Measurements from ENCODE around the gene ZCCHC3.

Gene ZCCHC3

GRCh38 chr20:297925-298775, 780 bp downstream of the ZCCHC3 start:
- H3K4me3 Mint-ChIP-seq, result peak overlapping the region; percentile 100
- peaks cover 39% of the 10 kb centered on the region for H3K4me1 Mint-ChIP-seq (ENCODE audit: low read depth)
- peak overlapping the region; percentile 99 for H3K27ac Mint-ChIP-seq
- H3K27me3 Mint-ChIP-seq (ENCODE audit: low read depth), result no peaks in the 10 kb centered on the region
- peaks cover 27% of the 10 kb centered on the region for H3K36me3 Mint-ChIP-seq (ENCODE audit: low read depth)
- no peaks in the 10 kb centered on the region for H3K9me3 Mint-ChIP-seq

GRCh38 chr20:298776-299391, 1.5 kb downstream of the ZCCHC3 start:
- Mint-ChIP-seq H3K27me3 (ENCODE audit: low read depth) (no peaks in the 10 kb centered on the region), H3K36me3 (ENCODE audit: low read depth) (peaks cover 28% of the 10 kb centered on the region), H3K4me1 (ENCODE audit: low read depth) (peaks cover 40% of the 10 kb centered on the region), H3K27ac (peak overlapping the region; percentile 99), H3K9me3 (no peaks in the 10 kb centered on the region), H3K4me3 (peak overlapping the region; percentile 100)

DNA sequence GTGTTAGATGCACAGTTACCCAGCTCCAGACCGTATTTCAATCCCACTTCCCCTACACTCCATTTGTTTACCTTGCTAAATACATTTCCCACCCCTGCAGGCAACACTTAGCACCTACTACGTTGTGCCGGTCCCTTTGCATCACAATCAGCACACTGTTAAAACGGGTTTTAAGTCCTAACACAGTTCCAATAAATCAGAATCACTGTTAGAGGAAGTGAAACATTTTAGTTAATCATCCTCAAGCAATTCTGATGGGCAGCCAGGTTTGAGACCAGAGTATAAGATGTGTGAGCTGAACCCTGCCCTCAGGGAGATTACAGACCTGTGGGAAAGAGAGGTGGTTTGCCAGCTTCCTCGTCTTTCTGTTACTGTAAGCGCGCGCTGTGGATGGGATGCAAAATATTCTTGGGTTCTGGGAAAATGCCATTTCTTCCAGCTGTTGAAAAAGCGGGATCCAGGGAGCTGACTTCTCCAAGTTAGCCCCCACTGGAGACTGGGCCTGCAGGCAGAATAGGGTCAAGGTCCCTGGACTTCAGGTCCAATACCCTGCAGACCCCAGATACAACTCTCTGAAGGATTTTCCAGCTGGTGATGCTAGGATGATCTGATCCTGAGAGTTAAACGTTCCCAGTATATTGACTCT, 3.1 kb downstream of the ZCCHC3 start:
- no peak overlapping the region for H3K27ac Mint-ChIP-seq
- H3K4me3 Mint-ChIP-seq, result peak overlapping the region; percentile 72
- H3K27me3 Mint-ChIP-seq (ENCODE audit: low read depth), result no peaks in the 10 kb centered on the region
- H3K36me3 Mint-ChIP-seq (ENCODE audit: low read depth), result peaks cover 28% of the 10 kb centered on the region
- H3K4me1 Mint-ChIP-seq (ENCODE audit: low read depth), result peaks cover 40% of the 10 kb centered on the region
- H3K9me3 Mint-ChIP-seq, result no peaks in the 10 kb centered on the region

DNA sequence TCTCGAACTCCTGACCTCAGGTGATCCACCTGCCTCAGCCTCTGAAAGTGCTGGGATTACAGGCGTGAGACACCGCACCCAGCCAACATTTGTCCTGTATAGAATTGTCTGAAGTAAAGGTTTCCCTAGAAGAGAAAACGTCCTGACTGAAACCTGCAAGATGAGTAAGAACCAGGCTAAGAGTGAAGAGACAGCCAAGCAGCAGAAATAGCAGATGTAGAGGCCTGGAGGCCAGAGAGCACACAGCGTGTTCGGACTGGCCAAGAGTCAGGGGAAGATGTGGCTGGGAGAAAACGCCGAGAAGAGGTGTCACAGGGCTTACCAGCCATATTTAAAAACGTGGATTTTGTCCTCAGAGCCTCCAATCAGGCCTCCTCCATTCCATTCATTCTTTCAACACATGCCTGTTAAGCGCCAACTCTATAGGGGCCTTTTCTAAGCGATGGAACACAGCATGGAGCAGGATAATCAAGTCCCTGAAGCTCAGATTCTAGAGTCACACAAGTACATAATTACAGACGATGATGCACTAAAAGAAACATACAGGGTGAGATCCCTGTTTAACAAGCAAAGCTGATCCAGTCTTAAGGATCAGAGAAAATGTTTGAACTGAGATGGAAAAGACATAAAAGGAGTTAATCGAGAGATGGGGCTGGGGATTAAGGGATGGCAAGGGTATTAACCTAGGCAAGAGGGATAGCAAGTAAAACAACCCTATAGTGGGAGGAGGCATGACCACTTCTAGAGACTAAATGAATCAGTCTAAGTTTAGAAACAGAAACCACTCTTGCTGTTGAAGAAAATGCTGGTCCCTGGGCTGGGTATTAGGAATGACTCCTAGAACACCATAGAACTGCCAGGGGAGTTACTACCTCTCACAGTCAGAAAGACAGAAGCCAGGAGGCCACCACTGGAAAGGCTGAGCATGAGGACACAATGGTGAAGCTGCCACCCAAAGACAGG, 4.8 kb downstream of the ZCCHC3 start:
- Mint-ChIP-seq H3K27me3 (ENCODE audit: low read depth) (no peaks in the 10 kb centered on the region), H3K4me3 (no peak overlapping the region), H3K27ac (no peak overlapping the region), H3K9me3 (no peaks in the 10 kb centered on the region), H3K36me3 (ENCODE audit: low read depth) (peaks cover 28% of the 10 kb centered on the region), H3K4me1 (ENCODE audit: low read depth) (peaks cover 32% of the 10 kb centered on the region)

- no peaks in the 10 kb centered on the region for H3K27me3 Mint-ChIP-seq (ENCODE audit: low read depth)
- no peaks in the 10 kb centered on the region for H3K9me3 Mint-ChIP-seq
- no peak overlapping the region for H3K27ac Mint-ChIP-seq
- no peak overlapping the region for H3K4me3 Mint-ChIP-seq
- H3K36me3 Mint-ChIP-seq (ENCODE audit: low read depth), result peaks cover 7% of the 10 kb centered on the region
- H3K4me1 Mint-ChIP-seq (ENCODE audit: low read depth), result peaks cover 25% of the 10 kb centered on the region
Observed at GRCh38 chr20:305745-306144, 8.4 kb downstream of the ZCCHC3 start.

- no peak overlapping the region for H3K27ac Mint-ChIP-seq
Observed at GRCh38 chr20:308427-309038, 11.2 kb downstream of the ZCCHC3 start.

DNA sequence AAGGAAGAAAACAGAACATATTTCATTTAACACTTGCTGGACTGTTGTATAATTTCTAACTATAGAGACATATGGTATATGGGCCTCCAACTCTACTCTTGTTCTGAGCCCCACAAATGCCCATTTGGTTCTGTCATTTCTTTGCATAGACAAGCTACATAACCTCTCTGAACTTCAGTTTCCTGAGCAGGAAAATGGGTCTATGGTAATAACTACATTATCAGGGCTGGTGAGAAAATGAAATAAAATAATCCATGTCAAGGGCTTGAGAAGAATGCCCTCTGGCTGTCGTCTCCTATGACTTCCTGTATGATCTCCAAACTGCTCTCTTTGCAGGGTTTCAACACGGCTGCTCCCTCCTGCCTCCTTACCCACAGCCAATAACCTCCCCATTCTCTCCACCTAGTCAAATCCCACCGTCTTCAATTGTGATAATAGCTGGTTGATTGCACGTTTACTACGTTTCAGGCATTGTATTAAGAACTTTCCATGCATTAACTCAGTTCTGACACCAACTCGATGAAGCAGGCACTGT, 12.0 kb downstream of the ZCCHC3 start:
- no peaks in the 10 kb centered on the region for H3K27me3 Mint-ChIP-seq (ENCODE audit: low read depth)
- no peaks in the 10 kb centered on the region for H3K9me3 Mint-ChIP-seq
- peak overlapping the region; percentile 27 for H3K4me3 Mint-ChIP-seq
- peaks cover 14% of the 10 kb centered on the region for H3K4me1 Mint-ChIP-seq (ENCODE audit: low read depth)
- peak overlapping the region; percentile 32 for H3K27ac Mint-ChIP-seq
- H3K36me3 Mint-ChIP-seq (ENCODE audit: low read depth), result no peaks in the 10 kb centered on the region

More at GRCh38 chr20:308427-309038, 11.2 kb downstream of the ZCCHC3 start:
- Mint-ChIP-seq H3K4me3 (no peak overlapping the region), H3K9me3 (no peaks in the 10 kb centered on the region), H3K27me3 (ENCODE audit: low read depth) (no peaks in the 10 kb centered on the region), H3K4me1 (ENCODE audit: low read depth) (peaks cover 14% of the 10 kb centered on the region), H3K36me3 (ENCODE audit: low read depth) (no peaks in the 10 kb centered on the region)

DNA sequence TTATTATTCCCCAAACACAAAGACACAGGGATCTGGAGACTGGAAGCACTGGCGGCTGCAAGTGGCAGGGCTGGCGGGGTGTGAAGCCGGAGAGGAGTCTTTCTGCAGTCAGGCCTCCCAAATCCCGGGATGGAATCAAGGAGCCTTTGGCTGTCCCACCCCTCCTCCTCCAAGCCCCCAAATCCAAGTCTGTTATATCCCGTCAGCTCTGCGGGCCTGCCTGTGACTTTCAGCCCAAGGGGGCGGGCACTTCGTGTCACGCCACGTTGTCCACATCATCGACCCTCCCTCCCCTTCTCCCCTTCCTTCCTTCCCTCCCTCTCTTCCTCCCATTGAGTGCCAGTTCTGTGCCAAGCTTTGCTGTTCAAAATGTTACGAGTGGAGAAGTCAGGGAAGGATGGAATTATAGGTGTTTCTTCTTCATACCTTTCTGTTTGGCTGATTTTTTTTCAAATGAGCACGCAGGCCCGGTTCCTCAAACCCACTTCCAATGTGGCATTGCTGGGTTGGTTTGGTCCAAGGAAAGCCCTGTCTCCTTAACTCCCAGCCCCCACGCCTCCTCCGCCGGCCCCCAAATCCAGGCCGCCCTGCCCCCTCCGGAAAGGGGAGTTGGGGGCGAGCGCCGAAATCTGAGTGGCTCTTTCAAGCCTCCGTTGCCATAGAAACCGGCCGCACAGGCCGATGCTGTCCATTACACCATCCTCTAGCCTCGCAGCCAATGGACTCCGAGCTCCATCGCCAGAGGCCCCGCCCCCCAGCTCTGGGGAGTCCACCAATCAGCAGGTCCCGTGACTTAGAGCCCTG, 12.7 kb downstream of the ZCCHC3 start:
- H3K27ac Mint-ChIP-seq, result peak overlapping the region; percentile 84

DNA sequence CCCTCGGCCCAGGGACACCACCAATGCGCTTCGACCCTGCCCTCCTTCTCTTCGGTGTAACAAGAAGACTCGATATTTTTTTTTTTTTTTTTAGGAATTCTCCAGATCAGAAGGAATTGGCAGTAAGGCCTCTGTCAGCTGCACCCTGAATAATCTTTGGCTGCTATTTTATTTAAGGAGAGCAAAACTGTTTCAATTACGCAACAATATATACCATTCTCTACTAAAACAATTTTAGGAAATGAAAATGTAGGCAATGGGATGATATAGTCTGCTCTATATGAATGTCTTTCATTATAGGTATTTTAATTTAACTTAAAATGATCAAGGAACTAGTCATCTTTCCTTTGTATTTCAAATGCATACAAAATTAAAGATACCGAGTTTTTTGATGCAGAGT, 13.3 kb downstream of the ZCCHC3 start:
- peak overlapping the region; percentile 77 for H3K4me3 Mint-ChIP-seq
- H3K36me3 Mint-ChIP-seq (ENCODE audit: low read depth), result no peaks in the 10 kb centered on the region
- H3K27ac Mint-ChIP-seq, result peak overlapping the region; percentile 84
- no peaks in the 10 kb centered on the region for H3K27me3 Mint-ChIP-seq (ENCODE audit: low read depth)
- H3K4me1 Mint-ChIP-seq (ENCODE audit: low read depth), result peaks cover 14% of the 10 kb centered on the region
- no peaks in the 10 kb centered on the region for H3K9me3 Mint-ChIP-seq

More for the DNA sequence above, 12.7 kb downstream of the ZCCHC3 start:
- H3K4me3 Mint-ChIP-seq, result peak overlapping the region; percentile 77
- no peaks in the 10 kb centered on the region for H3K9me3 Mint-ChIP-seq
- H3K27me3 Mint-ChIP-seq (ENCODE audit: low read depth), result no peaks in the 10 kb centered on the region
- peaks cover 14% of the 10 kb centered on the region for H3K4me1 Mint-ChIP-seq (ENCODE audit: low read depth)
- H3K36me3 Mint-ChIP-seq (ENCODE audit: low read depth), result no peaks in the 10 kb centered on the region

DNA sequence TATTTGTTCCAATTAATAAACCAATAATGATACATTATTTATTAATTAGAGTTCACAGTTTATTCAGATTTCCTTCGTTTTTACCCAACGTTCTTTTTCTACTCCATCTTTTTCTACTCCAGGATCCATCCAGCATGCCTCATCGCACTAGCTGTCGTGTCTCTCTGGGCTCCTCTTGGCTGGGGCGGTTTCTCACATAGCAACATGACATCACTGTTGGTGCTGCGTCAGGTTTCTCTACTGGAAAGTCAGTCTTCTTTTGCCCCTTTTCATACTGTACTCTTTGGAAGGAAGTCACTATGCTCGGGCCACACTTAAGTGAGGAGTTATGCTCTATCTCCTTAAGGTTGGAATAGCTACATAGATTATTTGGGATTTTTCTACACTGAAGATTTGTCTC, 14.2 kb downstream of the ZCCHC3 start:
- H3K9me3 Mint-ChIP-seq, result no peaks in the 10 kb centered on the region
- no peaks in the 10 kb centered on the region for H3K27me3 Mint-ChIP-seq (ENCODE audit: low read depth)
- H3K4me3 Mint-ChIP-seq, result no peak overlapping the region
- H3K36me3 Mint-ChIP-seq (ENCODE audit: low read depth), result no peaks in the 10 kb centered on the region
- no peak overlapping the region for H3K27ac Mint-ChIP-seq
- H3K4me1 Mint-ChIP-seq (ENCODE audit: low read depth), result peaks cover 14% of the 10 kb centered on the region

DNA sequence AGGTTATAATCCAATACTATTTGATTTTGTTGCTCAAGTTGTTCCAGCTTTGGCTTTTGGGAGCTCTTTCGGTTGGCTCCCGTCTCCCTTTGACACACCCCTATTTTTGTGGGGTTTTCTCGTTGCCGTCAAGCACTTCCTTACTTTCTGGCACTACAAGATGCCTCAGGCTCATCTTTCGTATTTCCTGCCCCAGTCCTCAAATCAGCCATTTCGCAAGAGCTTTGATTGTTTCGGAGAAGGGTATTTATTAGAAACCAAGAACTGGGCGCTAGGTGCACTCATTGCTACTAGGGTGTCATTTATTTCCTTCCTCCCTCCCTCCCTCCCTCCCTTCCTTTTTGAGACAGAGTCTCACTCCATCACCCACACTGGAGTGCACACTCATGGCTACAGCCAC, 14.7 kb downstream of the ZCCHC3 start:
- H3K4me3 Mint-ChIP-seq, result no peak overlapping the region
- H3K27ac Mint-ChIP-seq, result no peak overlapping the region
- H3K9me3 Mint-ChIP-seq, result no peaks in the 10 kb centered on the region
- peaks cover 14% of the 10 kb centered on the region for H3K4me1 Mint-ChIP-seq (ENCODE audit: low read depth)
- no peaks in the 10 kb centered on the region for H3K36me3 Mint-ChIP-seq (ENCODE audit: low read depth)
- H3K27me3 Mint-ChIP-seq (ENCODE audit: low read depth), result no peaks in the 10 kb centered on the region

- H3K27me3 Mint-ChIP-seq (ENCODE audit: low read depth), result no peaks in the 10 kb centered on the region
- H3K4me1 Mint-ChIP-seq (ENCODE audit: low read depth), result peaks cover 14% of the 10 kb centered on the region
- no peaks in the 10 kb centered on the region for H3K36me3 Mint-ChIP-seq (ENCODE audit: low read depth)
- H3K9me3 Mint-ChIP-seq, result no peaks in the 10 kb centered on the region
- H3K27ac Mint-ChIP-seq, result no peak overlapping the region
- H3K4me3 Mint-ChIP-seq, result no peak overlapping the region
Observed at GRCh38 chr20:312866-313265, 15.5 kb downstream of the ZCCHC3 start.

GRCh38 chr20:313402-313801, 16.0 kb downstream of the ZCCHC3 start:
- H3K9me3 Mint-ChIP-seq, result no peaks in the 10 kb centered on the region
- H3K4me3 Mint-ChIP-seq, result no peak overlapping the region
- H3K27me3 Mint-ChIP-seq (ENCODE audit: low read depth), result no peaks in the 10 kb centered on the region
- H3K36me3 Mint-ChIP-seq (ENCODE audit: low read depth), result no peaks in the 10 kb centered on the region
- peaks cover 14% of the 10 kb centered on the region for H3K4me1 Mint-ChIP-seq (ENCODE audit: low read depth)
- H3K27ac Mint-ChIP-seq, result no peak overlapping the region
